Activated CD8-positive, alpha-beta memory T cell treated with anti-CD3 and anti-CD28 coated beads, Interleukin-2, amount 10 ng/mL, durations not matched to agents 7 days and 5 days (primary cell): ENCODE data around the gene FAT4. TPM values are rescaled to one million over a fixed set of nuclear protein-coding genes. Genes with fewer than 3 reads are reported as not detected.

Experiments used
- ATAC-seq: fragments of 150-1000 bp; cut with Tn5 transposase; one replicate; pipeline ENCODE4 v1.10.0; 2021; ENCODE audit warnings: moderate library complexity
- CTCF ChIA-PET: fragments of 350-600 bp; sonication (Branson Sonifier 250); formaldehyde crosslinking; loops from one replicate; lab custom pipeline; 2021; ENCODE audit warnings: antibody characterized with exemption; lab: Charles Lee
- DNase-seq: peaks from one replicate; pipeline ENCODE4 v3.0.0-alpha.2; 2020
- H3K27ac Mint-ChIP-seq: one replicate; pipeline ENCODE4 v1.8.0; 2021; ENCODE audit warnings: mild to moderate bottlenecking, mixed read lengths
- H3K27me3 Mint-ChIP-seq: one replicate; pipeline ENCODE4 v1.8.0; 2021; ENCODE audit warnings: mixed read lengths
- H3K36me3 Mint-ChIP-seq: one replicate; pipeline ENCODE4 v1.8.0; 2021; ENCODE audit warnings: mild to moderate bottlenecking, mixed read lengths
- H3K4me1 Mint-ChIP-seq: one replicate; pipeline ENCODE4 v1.8.0; 2021; ENCODE audit warnings: mixed read lengths
- H3K4me3 Mint-ChIP-seq: one replicate; pipeline ENCODE4 v1.8.0; 2021; ENCODE audit warnings: mild to moderate bottlenecking, moderate library complexity, mixed read lengths
- H3K9me3 Mint-ChIP-seq: one replicate; pipeline ENCODE4 v1.8.0; 2022; ENCODE audit warnings: low read depth, mixed read lengths
- total RNA-seq, 2 experiments: library from RNA; stranded (reverse); gene quantifications; one replicate each; pipeline ENCODE4 v1.2.3, GENCODE V29; 2021

The FAT4 gene
- total RNA-seq, 2 experiments from 2014 or later, result not detected

DNA sequence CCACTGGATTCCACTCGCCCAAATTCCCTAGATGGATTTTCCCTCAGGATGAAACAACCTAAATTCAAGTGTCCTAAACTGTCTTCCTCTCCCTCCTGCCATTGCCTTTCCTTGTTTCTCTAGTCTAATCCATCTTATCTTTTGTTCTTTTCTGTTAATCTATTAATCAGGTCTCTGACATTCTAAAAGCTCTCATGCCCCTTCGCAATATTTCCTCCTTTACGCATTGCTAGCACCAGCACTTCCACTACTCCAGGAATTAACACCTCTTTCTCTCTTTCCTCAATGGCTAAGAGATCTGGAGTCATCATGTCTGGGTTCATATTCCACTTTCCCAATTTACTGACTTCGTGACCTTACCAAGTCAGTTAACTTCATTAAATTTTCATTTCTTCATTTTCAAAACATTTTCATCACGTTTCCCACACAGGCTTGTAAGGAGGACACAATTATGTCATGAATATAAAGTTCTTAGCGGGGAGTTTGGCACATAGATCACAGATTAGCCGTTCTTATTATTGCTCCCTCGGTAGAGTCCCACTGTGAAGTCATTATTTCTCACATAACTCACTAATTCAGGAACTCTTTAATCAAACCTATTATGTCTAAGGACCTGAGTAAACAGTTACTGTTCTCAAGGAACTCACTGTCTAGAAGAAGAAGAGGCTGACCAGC is 45.3 kb downstream of the FAT4 start:
- Mint-ChIP-seq H3K27me3 (no peaks in the 10 kb centered on the region), H3K4me1 (no peaks in the 10 kb centered on the region), H3K9me3 (peaks cover 5% of the 10 kb centered on the region), H3K36me3 (no peaks in the 10 kb centered on the region), H3K4me3 (no peak overlapping the region), H3K27ac (no peak overlapping the region)
- DNase-seq, result no peak
- CTCF ChIA-PET, result no interaction called here
- no peak for ATAC-seq

DNA sequence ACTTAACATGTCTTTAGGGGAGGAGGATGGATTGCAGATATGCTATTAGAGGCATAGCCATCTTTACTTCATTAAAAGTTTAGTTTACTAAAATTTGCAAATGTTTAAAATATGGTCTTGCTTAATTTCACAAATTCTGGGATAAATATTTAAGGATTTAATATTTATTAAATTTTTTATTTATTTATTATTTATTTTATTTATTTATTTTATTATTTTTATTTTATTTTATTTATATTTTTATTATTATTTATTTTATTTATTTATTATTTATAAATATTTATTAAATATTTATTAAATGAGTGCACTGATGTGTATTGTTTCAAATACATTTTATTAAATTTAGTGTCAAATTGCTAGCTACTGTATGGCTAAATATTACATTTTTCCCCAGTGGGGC is 46.0 kb downstream of the FAT4 start:
- Mint-ChIP-seq H3K36me3 (no peaks in the 10 kb centered on the region), H3K4me3 (no peak overlapping the region), H3K4me1 (no peaks in the 10 kb centered on the region), H3K9me3 (peaks cover 5% of the 10 kb centered on the region), H3K27me3 (no peaks in the 10 kb centered on the region), H3K27ac (no peak overlapping the region)
- ATAC-seq (no peak), DNase-seq (no peak)
- CTCF ChIA-PET, result no interaction called here
